Neural cell (in vitro differentiated cells): Measurements from ENCODE around the gene STAU1. TPM values are rescaled to one million over a fixed set of nuclear protein-coding genes. Genes with fewer than 3 reads are reported as not detected.

Source experiments
- H2AFZ ChIP-seq: fragments of 200-600, 300-800 bp; sonication (generic), shearing (Covaris generic); 2 replicates; pipeline ENCODE4 v1.6.0; 2014; ENCODE audit warnings: low read depth, mild to moderate bottlenecking, antibody characterized with exemption, low read length, moderate library complexity
- H3F3A ChIP-seq: fragments of 200-600 bp; shearing (Covaris generic); 2 replicates; pipeline ENCODE4 v1.6.1; 2016; ENCODE audit warnings: mild to moderate bottlenecking, moderate library complexity, mixed read lengths, antibody characterized with exemption, low read length; ENCODE audit not compliant: insufficient read depth, poor library complexity, severe bottlenecking
- H3K27ac ChIP-seq: fragments of 200-600, 300-800 bp; sonication (generic), shearing (Covaris generic); 2 replicates; pipeline ENCODE4 v1.5.1; 2014; ENCODE audit warnings: mild to moderate bottlenecking, low read length, moderate library complexity
- H3K27me3 ChIP-seq: fragments of 300-800, 200-600 bp; sonication (generic), shearing (Covaris generic); 2 replicates; pipeline ENCODE4 v1.6.0; 2014; ENCODE audit warnings: mild to moderate bottlenecking, low read depth, low read length, moderate library complexity; ENCODE audit not compliant: insufficient read depth
- H3K36me3 ChIP-seq: fragments of 300-800, 200-600 bp; sonication (generic), shearing (Covaris generic); 2 replicates; pipeline ENCODE4 v1.5.1; 2014; ENCODE audit warnings: mild to moderate bottlenecking, antibody characterized with exemption, low read length, moderate library complexity; ENCODE audit not compliant: insufficient read depth
- H3K4me2 ChIP-seq: fragments of 300-800, 200-600 bp; sonication (generic), shearing (Covaris generic); 2 replicates; pipeline ENCODE4 v1.6.0; 2014; ENCODE audit warnings: mild to moderate bottlenecking, low read length
- H3K4me3 ChIP-seq: fragments of 300-800, 200-600 bp; sonication (generic), shearing (Covaris generic); 2 replicates; pipeline ENCODE4 v1.5.1; 2014; ENCODE audit warnings: mild to moderate bottlenecking, low read length, moderate library complexity
- H3K79me2 ChIP-seq: fragments of 200-600 bp; shearing (Covaris generic); replicated peaks from 2 replicates; pipeline ENCODE4 v1.6.0; 2014; ENCODE audit warnings: mild to moderate bottlenecking, low read length, moderate library complexity; ENCODE audit not compliant: insufficient read depth
- H3K9ac ChIP-seq: fragments of 300-800, 200-600 bp; sonication (generic), shearing (Covaris generic); 2 replicates; pipeline ENCODE4 v1.6.1; 2016; ENCODE audit warnings: mild to moderate bottlenecking, low read length, mixed read lengths
- H3K9me2 ChIP-seq: fragments of 200-600 bp; shearing (Covaris generic); 2 replicates; pipeline ENCODE4 v1.6.1; 2016; ENCODE audit warnings: mild to moderate bottlenecking, low read length, mixed read lengths; ENCODE audit not compliant: insufficient read depth
- H3K9me3 ChIP-seq: fragments of 200-600, 300-800 bp; sonication (generic), shearing (Covaris generic); 2 replicates; pipeline ENCODE4 v1.6.1; 2016; ENCODE audit warnings: mild to moderate bottlenecking, mixed run types, low read length, moderate library complexity, mixed read lengths
- H4K20me1 ChIP-seq: fragments of 200-600 bp; shearing (Covaris generic); 2 replicates; pipeline ENCODE4 v1.6.1; 2016; ENCODE audit warnings: mild to moderate bottlenecking, mixed run types; ENCODE audit not compliant: insufficient read depth
- EP300 ChIP-seq: fragments of 450-650 bp; conservative IDR thresholded peaks from 2 replicates; pipeline ENCODE4 v1.6.1; 2014; ENCODE audit warnings: antibody characterized with exemption, mild to moderate bottlenecking, moderate library complexity; ENCODE audit not compliant: poor library complexity, severe bottlenecking
- EZH2 ChIP-seq: fragments of 200-600, 300-800 bp; shearing (Covaris generic), sonication (generic); IDR thresholded peaks from 2 replicates; pipeline ENCODE4 v1.6.1; 2014; ENCODE audit warnings: antibody characterized with exemption, low read length, borderline replicate concordance, mild to moderate bottlenecking; ENCODE audit not compliant: insufficient read depth, poor library complexity, severe bottlenecking
- MXI1 ChIP-seq: fragments of 450-650 bp; conservative IDR thresholded peaks from 2 replicates; pipeline ENCODE4 v1.6.1; 2014; ENCODE audit warnings: antibody characterized with exemption, mild to moderate bottlenecking; ENCODE audit not compliant: poor library complexity, severe bottlenecking
- POLR2AphosphoS5 ChIP-seq: IDR thresholded peaks from 2 replicates; pipeline ENCODE4 v1.6.1; 2012
- RAD21 ChIP-seq: fragments of 450-650 bp; conservative IDR thresholded peaks from 2 replicates; pipeline ENCODE4 v1.6.1; 2014; ENCODE audit warnings: antibody characterized with exemption, mild to moderate bottlenecking, moderate library complexity
- SMC3 ChIP-seq: fragments of 450-650 bp; conservative IDR thresholded peaks from 2 replicates; pipeline ENCODE4 v1.6.1; 2014; ENCODE audit warnings: antibody characterized with exemption, mild to moderate bottlenecking, moderate library complexity; ENCODE audit not compliant: poor library complexity
- TAF1 ChIP-seq: IDR thresholded peaks from 2 replicates; pipeline ENCODE4 v1.6.1; 2012; ENCODE audit warnings: low read depth
- polyA plus RNA-seq: library from polyadenylated mRNA; depleted of rRNA; stranded (reverse); fragments of >200 nt; gene quantifications from 2 replicates; pipeline ENCODE4 v1.2.3, GENCODE V29; 2014
- TF ChIP-seq, protein P1 (sequence below): fragments of 450-650 bp; IDR thresholded peaks from 2 replicates; pipeline ENCODE4 v1.5.1; 2014; ENCODE audit warnings: antibody characterized with exemption, mild to moderate bottlenecking, moderate library complexity; ENCODE audit not compliant: poor library complexity, severe bottlenecking
- TF ChIP-seq, protein P2 (sequence below): IDR thresholded peaks from 2 replicates; pipeline ENCODE4 v1.6.1; 2012; ENCODE audit warnings: borderline replicate concordance

Gene STAU1
- polyA plus RNA-seq, 1 donor from 2014 or later, result 43.1 TPM

DNA sequence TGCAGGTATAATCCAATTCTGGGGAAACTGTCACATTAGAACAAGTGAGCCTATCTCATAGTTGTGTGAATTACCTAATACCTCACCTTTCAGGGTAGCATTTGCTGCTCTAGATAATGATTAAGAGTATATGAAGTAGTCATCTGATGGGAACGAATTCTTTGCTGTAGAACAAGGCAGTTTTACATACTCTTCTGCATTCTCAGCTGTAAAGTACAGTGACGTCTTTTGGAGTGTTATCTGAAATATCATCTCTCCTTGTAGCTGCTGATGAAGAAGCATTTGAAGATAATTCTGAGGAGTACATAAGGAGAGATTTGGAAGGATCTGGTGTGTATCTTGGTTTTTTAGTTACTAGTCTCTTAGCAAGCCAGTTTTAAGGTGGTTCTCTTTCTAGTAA lies 113.6 kb downstream of the STAU1 start:
- Histone ChIP-seq H3K36me3 (peaks cover 6% of the 10 kb centered on the region), H3K4me3 (no peak overlapping the region), H3K9me2 (no peaks in the 10 kb centered on the region), H3K9ac (no peak overlapping the region), H4K20me1 (no peaks in the 10 kb centered on the region), H3F3A (no peaks in the 10 kb centered on the region), H3K27me3 (no peaks in the 10 kb centered on the region), H3K79me2 (no peaks in the 10 kb centered on the region), H3K4me2 (no peak overlapping the region), H2AFZ (no peak overlapping the region), H3K9me3 (no peaks in the 10 kb centered on the region), H3K27ac (no peak overlapping the region)
- TF ChIP-seq, protein P1, sequence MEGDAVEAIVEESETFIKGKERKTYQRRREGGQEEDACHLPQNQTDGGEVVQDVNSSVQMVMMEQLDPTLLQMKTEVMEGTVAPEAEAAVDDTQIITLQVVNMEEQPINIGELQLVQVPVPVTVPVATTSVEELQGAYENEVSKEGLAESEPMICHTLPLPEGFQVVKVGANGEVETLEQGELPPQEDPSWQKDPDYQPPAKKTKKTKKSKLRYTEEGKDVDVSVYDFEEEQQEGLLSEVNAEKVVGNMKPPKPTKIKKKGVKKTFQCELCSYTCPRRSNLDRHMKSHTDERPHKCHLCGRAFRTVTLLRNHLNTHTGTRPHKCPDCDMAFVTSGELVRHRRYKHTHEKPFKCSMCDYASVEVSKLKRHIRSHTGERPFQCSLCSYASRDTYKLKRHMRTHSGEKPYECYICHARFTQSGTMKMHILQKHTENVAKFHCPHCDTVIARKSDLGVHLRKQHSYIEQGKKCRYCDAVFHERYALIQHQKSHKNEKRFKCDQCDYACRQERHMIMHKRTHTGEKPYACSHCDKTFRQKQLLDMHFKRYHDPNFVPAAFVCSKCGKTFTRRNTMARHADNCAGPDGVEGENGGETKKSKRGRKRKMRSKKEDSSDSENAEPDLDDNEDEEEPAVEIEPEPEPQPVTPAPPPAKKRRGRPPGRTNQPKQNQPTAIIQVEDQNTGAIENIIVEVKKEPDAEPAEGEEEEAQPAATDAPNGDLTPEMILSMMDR, result no peak
- TF ChIP-seq MXI1 (no peak), SMC3 (no peak), TAF1 (no peak), RAD21 (no peak), EZH2 (no peak), POLR2AphosphoS5 (no peak), EP300 (no peak)
- TF ChIP-seq, protein P2, sequence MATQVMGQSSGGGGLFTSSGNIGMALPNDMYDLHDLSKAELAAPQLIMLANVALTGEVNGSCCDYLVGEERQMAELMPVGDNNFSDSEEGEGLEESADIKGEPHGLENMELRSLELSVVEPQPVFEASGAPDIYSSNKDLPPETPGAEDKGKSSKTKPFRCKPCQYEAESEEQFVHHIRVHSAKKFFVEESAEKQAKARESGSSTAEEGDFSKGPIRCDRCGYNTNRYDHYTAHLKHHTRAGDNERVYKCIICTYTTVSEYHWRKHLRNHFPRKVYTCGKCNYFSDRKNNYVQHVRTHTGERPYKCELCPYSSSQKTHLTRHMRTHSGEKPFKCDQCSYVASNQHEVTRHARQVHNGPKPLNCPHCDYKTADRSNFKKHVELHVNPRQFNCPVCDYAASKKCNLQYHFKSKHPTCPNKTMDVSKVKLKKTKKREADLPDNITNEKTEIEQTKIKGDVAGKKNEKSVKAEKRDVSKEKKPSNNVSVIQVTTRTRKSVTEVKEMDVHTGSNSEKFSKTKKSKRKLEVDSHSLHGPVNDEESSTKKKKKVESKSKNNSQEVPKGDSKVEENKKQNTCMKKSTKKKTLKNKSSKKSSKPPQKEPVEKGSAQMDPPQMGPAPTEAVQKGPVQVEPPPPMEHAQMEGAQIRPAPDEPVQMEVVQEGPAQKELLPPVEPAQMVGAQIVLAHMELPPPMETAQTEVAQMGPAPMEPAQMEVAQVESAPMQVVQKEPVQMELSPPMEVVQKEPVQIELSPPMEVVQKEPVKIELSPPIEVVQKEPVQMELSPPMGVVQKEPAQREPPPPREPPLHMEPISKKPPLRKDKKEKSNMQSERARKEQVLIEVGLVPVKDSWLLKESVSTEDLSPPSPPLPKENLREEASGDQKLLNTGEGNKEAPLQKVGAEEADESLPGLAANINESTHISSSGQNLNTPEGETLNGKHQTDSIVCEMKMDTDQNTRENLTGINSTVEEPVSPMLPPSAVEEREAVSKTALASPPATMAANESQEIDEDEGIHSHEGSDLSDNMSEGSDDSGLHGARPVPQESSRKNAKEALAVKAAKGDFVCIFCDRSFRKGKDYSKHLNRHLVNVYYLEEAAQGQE, result no peak

Other genes starting within 250 kb of the STAU1 start
- 74.2 and 74.7 TPM in 2 replicates for gene CSE1L, start 142.0 kb downstream of the STAU1 start, polyA plus RNA-seq
- 35.4 and 36.2 TPM in 2 replicates for gene DDX27, start 31.1 kb upstream of the STAU1 start, polyA plus RNA-seq
- gene ZNFX1, start 89.7 kb upstream of the STAU1 start, polyA plus RNA-seq, result 4.7 and 5.4 TPM in 2 replicates